GM21360 (cell line): ENCODE measurements around the gene PCDHGA1.
A peak's percentile ranks its signal among the peaks of the same experiment; 100 is the strongest.

Experiments
- ATAC-seq: cut with Tn5 transposase; IDR thresholded peaks from one replicate; pipeline ENCODE4 v1.9.1; 2021; ENCODE audit warnings: mild to moderate bottlenecking, moderate library complexity; ENCODE audit not compliant: unreplicated experiment

The PCDHGA1 gene

DNA sequence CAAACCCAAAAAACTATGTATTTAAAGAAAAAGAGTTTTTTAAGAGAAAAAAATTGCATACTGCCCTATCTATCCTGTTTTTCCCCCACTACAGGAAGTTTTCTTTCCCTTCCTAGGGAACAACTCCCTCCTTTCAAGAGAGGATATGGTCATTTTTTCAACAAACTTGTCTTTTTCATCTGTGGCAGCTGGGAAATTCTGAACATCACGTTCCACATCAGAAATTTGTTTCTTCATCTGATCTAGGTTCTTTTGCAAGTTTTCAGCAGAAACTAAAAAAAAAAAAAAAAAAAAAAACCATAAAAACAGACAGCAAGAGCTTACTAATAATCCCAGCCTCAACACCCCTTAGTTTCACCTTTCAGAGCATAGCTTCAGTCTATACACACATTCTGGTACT lies 197.1 kb downstream of the PCDHGA1 start:
- no peak for ATAC-seq

- no peak for ATAC-seq
Observed at GRCh38 chr5:141528291-141528984, 198.1 kb downstream of the PCDHGA1 start.

- ATAC-seq, result peak; percentile 42
Observed at GRCh38 chr5:141529002-141529401, 198.7 kb downstream of the PCDHGA1 start.

DNA sequence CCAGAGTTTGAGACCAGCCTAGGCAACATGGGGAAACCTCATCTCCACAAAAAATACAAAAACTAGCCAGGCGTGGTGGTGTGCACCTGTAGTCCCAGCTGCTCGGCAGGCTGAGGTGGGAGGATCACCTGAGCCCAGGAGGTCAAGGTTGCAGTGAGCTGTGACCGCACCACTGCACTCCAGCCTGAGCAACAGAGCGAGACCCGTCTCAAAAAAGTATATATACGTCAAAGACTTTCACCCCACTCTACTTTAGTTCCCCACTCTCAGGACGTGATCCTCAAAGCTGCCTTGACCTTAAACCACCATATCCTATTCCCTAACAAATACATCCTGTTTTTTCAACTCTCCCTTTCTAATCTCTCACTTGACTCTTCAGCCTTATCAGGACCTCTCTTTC lies 199.6 kb downstream of the PCDHGA1 start:
- peak; percentile 49 for ATAC-seq

- ATAC-seq, result no peak
Observed at GRCh38 chr5:141532726-141533125, 202.4 kb downstream of the PCDHGA1 start.

- no peak for ATAC-seq
Observed at GRCh38 chr5:141533897-141534296, 203.6 kb downstream of the PCDHGA1 start.

- no peak for ATAC-seq
Observed at GRCh38 chr5:141534492-141535213, 204.3 kb downstream of the PCDHGA1 start.

DNA sequence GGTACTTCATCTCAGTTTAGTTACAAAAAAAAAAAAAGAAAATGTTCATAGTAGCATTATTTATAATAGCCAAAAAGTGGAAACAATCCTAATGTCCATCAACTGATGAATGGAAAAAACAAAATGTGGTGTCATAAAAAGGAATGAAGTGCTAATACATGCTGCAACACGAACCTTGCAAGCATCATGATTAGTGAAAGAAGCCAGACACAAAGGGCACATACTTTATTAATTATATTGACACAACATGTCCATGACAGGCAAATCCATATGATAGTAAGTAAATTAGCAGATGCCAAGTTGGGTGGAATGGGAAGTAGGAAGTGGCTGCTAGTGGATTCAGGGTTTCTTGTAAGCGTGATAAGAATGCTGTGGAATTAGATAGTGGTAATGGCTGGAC lies 212.7 kb downstream of the PCDHGA1 start:
- ATAC-seq, result no peak

GRCh38 chr5:141547488-141547887 lies 217.2 kb downstream of the PCDHGA1 start:
- no peak for ATAC-seq

DNA sequence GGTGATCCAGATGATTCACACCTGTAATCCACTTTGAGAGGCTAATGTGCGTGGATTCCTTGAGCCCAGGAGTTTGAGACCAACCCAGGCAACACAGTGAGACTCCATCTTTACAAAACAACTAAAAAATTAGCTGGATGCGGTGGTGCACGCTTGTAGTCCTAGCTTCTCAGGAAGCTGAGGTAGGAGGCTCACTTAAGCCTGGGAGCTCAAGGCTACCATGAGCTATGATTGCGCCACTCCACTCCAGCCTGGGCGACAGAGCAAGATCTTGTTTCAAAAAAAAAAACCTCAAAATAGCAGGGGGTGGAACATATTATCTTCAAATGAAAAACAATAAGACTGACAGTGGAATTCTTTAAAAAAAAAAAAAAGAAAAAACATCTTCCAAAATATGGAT lies 217.6 kb downstream of the PCDHGA1 start:
- no peak for ATAC-seq

DNA sequence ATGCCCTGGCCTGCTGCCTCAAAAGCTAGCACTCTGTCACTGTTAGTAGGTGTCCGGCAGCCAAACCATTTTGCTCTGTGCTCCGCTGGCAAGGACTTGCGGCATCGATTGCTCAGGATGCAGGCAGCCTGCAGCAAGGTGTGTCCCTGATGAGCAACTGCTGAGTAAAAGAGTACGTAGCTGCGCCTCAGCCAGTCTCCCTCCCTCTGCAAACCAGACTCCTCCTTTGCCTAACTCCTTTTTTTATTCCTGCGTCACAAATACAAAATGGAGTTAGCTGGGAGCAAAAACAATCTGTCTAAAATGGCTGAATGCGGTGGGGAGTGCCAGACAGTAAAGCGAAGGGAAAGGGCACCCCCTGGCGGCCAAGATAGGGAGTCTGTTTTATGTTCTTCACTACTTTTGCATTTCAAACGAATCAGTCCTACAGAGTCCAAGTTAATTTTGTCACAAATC lies 227.4 kb downstream of the PCDHGA1 start:
- peak; percentile 69 for ATAC-seq

GRCh38 chr5:141558150-141558549 lies 227.8 kb downstream of the PCDHGA1 start:
- no peak for ATAC-seq

DNA sequence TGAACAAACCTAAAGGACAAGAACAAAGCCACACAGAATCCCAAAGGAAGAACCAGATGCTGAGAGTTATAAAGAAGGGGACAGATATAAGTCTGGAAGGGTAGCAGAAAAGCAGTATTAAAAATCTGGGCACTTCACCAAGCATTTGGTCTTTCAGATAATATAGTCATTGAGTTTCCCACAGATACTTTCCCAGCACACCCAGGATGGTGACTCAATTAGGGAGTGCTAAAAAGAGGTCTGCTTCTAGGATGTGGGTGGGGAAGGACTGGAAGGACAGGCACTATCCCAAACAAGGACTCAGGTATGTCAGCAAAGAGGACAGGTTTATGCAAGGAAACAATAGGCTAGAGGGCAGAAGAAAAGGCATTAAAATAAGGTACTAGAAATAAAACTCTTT lies 229.1 kb downstream of the PCDHGA1 start:
- ATAC-seq, result no peak

DNA sequence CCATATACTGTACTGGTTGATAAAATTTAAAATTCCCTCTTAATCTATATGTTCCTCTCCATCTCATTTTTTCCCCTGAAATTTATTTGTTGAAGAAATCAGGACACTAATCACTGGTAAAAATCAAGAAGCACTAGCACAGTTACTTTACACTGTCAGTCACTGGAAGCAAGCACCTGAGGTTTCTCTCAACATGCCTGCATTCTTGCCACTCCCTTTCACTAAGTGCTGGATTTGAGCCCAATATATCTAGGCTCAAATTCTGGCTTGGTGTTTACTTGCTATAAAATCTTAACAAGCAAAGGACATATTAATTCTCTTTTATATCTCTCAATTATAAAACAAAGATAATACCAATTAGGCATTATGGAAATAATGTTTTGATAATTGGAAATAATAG lies 229.8 kb downstream of the PCDHGA1 start:
- no peak for ATAC-seq

- ATAC-seq, result no peak
Observed at GRCh38 chr5:141560725-141561483, 230.6 kb downstream of the PCDHGA1 start.
